ENCODE measurements around the gene TMEM229B.

- TF ChIP-seq FOXJ3 (CRISPR knock-in tag; IDR thresholded peaks at IDR 0.05) (no peak), USF1 (IDR thresholded peaks at IDR 0.05; ENCODE audit: borderline replicate concordance, low read depth) (no peak), CTCF (IDR thresholded peaks at IDR 0.05) (no peak), EP300 (IDR thresholded peaks at IDR 0.05; ENCODE audit: borderline replicate concordance in 1 of 2, low read depth in 1 of 2, low read length in 1 of 2) (no peak), RAD21 (IDR thresholded peaks at IDR 0.05; ENCODE audit: low read length) (no peak), MXI1 (IDR thresholded peaks at IDR 0.05; ENCODE audit: low read depth, low read length) (no peak), JUND (IDR thresholded peaks at IDR 0.05) (no peak), RFX5 (IDR thresholded peaks at IDR 0.05; ENCODE audit: low read length) (no peak), CHD2 (IDR thresholded peaks at IDR 0.05; ENCODE audit: low read length, partially characterized antibody) (no peak), GABPA (IDR thresholded peaks at IDR 0.05; ENCODE audit: low read depth) (no peak), ZBTB33 (IDR thresholded peaks at IDR 0.05; ENCODE audit: borderline replicate concordance, low read depth) (no peak), USF2 (IDR thresholded peaks at IDR 0.05; ENCODE audit: borderline replicate concordance, low read depth, low read length) (no peak)
Observed at GRCh38 chr14:67426161-67426560, 62.4 kb downstream of the TMEM229B start.

Data from SK-N-SH (cell line).